ENCODE results near the gene KCNQ1OT1.

The KCNQ1OT1 gene

DNA sequence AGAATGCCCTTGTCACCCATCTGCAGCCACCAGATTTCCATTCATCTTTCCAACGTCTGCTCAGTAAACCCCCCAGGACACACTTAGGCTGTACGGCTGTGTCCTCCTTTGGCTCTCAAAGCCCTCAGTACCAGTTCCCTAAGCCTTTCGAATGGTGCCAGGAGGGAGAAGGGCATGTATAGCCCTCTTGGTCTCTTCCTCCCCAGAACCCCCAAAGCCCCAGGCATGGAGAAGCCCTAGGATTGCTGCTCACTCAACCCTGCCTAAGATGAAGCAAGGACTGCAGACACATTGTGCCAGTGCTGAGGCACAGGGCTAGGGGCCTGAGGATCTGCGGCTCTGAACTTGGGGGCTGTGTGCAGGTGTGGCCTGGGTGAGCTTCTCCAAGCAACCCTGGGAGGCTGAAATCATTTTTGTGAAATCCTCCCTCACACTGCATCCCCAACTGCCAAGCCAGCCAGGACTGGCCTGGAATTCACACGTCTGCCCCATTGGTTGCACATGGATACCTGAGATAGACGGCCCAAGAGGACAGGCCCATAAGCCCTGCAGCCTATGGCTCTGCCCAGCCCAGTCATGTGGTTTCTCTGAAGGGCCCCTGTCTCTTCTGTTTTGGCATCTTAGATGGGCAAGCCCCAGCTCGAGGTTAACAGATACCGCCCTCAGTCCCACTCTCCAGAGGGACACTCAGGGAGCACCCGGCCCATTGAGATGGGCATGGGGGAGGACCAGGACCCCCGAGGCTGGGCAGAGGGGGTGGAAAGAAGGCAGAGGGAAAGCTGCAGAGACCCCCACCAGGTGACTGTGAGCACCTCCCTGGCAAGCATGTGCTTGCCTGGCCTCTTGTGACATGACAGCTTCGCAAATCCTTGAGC is 34.0 kb downstream of the KCNQ1OT1 start:
- no peak for DNase-seq

DNA sequence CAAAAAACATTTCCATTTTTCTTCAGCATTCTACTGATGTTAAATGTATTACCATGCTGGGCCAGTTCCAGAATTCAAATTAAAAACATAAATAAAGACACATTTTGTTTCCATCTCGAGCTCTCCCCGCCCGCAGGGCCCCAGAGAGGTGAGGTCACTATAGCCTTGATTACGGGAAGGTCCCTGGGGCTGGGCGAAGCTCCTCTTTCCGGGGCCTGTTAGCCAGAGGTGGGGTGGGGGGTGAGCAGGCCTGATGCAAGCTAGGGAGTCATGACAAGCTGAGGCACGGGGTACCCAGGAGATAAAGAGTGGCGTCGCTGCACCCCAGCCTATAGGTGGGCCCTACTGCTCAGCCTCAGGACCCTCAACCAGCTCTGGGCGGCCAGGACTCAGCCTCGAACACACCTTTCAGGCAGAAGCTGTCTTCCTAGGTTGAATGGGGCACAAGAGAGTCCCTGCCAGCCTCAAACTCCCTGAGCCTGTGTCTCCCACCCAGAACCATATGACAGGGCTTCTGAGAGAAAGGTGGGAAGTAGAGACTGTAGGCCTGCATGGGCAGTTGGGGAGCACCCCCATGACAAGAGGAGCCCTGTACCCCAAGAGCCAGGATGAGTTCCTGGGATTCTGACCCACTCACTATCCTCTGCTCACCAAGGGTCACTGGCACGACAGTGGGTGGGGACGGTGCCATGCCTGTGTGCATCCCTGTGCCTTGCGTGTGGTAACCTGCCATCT is 34.8 kb downstream of the KCNQ1OT1 start:
- DNase-seq = no peak

DNA sequence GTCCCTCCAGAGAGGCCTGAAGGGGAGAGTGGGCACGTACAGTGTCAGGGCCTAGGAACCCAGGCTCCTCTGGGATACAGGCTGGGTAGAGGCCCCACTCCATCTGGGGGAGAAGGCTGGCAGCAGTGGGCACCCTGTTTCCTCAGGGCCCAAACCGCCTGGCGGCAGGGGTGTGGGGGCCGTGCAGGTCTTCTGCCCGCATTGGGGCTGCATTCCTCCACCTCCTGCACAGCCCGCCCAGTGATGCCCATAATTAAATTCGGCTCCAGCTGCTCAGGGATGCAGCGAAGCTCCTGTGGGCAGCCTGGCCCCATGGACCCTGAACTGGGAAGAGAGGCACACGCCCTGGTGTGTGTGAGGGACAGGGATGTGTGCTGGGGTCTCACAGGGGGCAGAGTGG is 35.4 kb downstream of the KCNQ1OT1 start:
- DNase-seq = no peak

DNA sequence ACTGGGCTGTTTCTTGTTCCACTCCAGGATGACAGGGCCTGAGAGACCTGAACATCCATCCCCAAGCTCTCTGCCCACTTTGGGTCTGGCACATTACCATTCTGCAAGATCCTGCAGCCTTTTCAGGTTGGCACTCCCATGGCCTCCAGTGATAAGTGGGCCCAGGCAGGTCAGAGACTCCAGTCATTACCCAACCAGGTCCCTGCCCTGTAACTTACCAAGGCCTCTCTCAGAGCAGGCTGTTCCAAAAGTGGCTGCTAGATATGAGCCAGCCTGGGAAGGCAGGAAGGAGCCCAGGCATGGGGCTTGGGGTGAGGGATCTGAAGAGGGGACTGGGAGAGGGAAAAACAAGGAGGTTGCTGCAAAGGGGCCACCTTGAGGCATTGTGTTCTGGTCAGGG is 35.9 kb downstream of the KCNQ1OT1 start:
- no peak for DNase-seq

DNA sequence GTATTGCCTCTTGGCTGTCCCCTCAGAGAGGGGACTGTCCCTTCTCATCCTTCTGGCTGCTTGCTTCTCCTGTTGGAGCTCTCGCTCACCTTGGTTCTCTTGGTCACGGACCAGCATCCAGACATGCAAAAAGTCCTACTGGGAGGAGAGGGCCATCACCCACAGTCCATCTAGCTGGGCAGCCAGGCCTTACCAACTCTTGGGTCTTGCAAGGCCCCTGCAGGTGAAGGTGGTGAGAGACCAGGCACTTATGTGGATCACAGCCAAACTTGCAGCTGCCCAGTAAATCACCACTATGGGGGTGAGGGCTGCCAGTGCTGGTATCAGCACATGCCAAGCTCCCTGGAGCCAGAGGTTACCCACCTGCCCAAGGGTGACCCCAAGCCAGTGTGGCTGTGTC is 36.3 kb downstream of the KCNQ1OT1 start:
- no peak for DNase-seq

DNA sequence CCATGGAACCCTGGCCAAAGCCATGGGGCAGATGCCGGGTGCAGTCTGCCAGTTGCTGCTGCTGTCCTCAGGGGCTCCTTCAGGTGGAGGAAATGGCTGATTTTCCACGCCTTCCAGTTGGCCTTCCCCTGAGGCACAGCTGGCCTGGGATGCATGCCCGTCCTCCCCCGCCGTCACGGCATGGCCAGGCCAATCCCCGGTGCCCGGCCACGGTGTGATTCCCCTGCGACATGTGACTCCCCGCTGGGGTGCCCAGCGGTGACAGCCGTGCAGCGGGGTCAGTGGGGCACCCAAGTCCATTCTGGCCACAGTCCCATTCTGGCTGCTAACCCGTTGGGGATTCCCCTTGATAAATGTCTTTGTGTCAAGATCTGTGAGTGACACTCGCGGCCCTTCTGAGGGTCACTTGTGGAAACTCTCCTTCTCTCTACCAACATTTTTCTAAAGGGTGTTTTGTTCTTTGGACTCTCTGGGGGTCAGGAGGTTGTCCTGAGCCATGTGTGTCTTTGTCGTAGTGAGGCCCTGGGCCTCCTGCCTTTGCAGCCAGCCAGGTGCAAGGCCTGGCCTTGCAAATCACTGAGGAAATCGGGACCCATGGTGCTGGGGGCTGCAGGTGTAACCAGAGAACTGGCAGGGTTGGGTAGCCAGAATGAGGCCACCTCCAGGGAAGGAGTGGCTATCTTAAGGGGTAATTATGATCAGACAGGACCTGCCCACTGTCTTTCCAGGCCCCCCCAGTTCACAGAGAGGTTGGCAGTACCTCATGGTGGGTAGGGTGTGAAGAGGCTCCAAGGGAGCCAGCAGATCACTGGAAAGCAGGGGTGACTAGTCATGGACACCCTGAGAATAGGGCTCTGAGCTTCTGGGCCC is 37.1 kb downstream of the KCNQ1OT1 start:
- DNase-seq = no peak

DNA sequence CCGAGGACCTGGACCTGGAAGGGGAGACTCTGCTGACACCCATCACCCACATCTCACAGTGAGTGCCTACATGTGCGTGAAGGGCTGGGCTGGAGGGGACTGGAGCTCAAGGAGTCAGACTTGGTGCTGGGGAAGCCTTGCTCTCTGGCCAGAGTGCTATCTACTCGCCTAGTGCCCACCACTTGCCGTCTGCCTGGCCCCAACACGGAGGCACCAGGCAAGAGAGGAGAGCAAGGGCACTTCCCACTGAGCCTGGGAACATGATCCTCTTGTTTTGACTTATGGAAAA is 37.8 kb downstream of the KCNQ1OT1 start:
- DNase-seq = no peak

DNA sequence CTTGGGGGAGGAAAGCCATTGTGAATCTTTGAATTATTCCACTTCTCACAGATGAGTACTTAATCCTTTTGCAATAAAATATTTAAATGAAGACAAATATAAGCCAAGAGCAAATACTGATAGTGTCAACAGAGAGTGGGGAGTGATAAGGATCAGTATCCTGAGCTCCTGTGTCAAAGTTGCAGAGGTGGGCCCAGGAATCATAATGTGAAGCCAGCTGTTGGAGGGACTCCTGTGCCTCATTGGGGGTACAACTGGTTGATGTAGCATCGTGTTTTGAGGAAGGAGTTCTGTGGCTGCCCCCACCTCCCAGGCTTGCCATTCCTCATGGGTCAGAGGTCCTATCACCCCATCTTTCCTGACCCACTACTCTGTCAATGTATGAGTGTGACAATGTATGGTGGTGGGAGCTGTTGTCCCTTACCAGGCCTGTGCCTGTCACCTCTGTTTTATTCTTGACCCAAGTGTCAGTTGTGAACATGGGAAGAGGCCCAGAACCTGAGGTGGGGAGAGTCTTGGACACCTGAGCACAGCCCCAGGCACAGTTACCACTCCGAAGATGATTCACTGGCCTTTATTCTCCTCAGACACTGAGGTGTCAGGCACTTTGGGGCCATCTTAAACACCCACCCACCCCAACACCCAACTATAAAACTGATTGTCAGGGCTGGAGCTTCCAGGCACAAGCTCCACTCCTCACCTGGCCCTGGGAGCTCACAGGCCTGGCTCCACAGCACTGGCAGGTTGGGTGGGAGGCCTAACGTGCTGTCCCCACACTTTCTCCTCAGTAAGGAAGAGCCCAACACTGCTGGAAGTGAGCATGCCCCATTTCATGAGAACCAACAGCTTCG is 38.4 kb downstream of the KCNQ1OT1 start:
- no peak for DNase-seq

DNA sequence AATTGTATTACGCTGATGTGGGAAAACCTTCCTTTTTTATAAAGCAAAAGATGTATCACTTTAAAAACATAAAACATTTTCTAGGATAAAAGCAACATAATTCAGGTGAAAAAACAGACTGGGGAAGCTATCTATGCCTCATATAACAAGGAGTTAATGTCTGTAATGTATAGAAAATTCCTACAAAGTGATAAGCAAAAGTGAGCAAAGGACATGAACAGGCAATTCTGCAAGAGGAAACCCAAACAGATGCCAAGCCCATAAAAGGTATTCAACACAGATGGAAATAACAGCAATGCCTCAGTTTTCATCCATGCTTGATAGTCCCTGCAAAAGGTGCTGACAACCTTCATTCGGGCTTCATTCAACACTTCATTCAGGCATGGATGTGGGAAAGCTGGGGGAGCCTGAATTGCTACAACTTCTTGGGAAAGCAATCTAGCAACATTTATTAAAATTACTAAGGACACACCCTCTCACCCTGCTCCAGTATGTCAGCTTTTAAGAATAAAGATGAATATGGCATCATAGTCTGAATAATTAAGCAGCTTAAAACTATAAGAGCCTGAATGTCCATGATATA is 39.3 kb downstream of the KCNQ1OT1 start:
- DNase-seq = no peak

DNA sequence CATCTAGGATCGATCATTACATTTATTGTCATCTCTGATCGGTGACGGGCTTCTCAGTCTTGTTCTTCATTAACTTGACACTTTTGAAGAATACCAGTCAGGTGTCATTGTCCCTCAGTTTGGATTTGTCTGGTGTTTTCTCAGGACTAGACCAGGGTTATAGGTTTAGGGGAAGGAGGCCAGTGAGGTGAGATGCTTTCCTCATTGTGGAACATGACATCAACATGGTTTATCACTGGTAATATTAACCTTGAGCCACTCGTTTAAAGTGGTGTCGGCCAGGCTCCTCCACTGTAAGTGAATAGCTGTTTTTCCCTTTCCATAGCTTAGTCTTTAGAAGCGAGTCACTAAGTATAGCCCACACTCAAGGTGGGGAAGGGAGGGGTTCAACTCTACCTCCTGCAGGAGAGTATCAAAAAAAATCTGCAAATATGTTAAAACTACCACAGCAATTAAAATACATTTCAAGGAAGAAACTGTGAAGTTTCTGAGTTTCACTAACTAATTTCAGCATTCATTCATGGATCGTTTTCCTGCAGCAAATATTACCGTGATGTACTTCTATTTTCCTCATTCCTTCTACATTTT is 42.0 kb downstream of the KCNQ1OT1 start:
- no peak for DNase-seq

DNA sequence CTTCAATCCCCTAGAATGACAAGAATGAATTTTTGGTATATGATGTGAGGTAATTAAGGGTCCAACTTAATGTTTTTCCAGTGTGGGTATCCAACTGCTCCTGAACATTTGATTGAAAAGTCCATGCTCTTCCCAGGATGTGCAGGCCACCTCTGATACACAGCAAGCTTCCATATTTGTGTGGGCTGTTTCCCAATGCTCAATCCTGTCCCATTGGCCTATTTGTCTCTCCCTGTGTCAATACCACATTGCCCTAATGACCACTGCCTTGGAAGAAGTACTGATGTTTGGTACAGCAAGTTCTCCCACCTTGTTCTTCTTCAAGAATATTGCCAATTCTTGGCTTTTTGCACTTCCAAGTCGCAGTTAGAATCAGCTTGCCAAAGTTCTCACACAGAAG is 42.9 kb downstream of the KCNQ1OT1 start:
- DNase-seq = no peak

DNA sequence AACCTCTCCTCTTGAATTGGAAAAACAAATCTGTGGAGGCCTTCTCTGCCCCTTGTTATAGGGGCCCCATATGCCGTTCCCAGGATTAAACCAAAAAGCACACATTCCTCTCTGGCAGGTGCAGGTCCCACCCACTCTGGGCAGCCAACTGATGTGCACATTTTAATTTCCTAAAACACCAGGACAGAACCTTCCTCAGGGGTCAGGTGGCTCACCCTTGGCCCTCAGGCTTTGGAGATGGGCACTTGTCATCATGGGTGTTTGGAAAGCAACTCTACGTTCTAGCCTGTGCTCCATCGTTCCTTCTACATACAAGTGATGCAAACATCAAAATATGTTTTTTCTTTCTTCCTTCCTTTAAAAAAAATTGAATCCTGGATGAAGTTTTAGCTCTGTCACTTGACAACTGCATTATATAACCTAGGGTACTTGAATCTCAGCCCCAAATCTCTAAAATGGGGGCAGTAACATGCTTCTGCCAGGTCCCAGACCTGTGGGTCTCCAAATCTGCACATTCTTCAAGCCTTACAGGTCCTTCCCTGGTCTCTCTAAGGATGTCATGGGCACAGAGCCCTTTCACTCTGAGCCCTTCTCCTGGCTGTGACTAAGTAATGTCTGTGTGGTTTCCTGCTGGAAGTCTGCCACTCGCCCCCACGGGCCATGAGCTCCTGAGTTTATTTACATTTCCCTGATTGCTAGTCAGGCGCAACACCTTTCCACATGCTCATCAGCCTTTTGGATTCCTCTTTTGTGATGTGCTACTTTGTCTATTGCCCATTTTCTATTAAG is 43.8 kb downstream of the KCNQ1OT1 start:
- DNase-seq = no peak

DNA sequence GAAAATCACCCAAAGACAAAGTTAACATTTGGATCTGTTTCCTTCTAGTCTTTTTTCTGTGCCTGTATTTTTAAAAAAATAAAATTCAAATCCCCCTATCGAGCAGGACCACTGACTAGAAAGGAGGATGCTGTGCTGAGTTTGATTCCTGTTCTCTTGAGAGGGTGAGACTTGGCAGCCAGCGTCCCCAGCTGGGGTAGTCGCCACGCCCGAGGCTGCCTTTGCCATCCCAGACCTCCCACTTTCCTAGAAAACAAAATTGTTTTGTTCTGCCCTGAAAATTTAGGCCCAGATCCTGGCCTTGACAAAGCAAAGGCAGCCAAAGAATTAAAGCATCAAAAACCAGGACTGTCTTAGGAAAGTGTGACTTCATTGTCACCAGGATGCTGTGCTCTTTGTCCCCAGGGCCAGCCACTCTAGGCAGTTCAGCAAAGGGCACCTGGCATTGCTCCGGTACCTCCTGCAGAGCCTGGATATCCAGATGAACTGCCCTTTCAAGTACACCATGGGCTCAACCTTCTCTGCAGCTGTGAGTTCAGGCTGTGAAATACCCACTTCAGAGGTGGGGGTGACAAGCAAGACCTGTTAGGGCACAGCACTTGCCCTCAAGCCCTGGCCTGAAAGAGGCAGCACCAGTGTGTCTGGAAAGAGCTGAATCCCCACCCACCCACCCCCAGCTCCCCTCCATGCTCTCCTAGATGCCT is 44.6 kb downstream of the KCNQ1OT1 start:
- no peak for DNase-seq

DNA sequence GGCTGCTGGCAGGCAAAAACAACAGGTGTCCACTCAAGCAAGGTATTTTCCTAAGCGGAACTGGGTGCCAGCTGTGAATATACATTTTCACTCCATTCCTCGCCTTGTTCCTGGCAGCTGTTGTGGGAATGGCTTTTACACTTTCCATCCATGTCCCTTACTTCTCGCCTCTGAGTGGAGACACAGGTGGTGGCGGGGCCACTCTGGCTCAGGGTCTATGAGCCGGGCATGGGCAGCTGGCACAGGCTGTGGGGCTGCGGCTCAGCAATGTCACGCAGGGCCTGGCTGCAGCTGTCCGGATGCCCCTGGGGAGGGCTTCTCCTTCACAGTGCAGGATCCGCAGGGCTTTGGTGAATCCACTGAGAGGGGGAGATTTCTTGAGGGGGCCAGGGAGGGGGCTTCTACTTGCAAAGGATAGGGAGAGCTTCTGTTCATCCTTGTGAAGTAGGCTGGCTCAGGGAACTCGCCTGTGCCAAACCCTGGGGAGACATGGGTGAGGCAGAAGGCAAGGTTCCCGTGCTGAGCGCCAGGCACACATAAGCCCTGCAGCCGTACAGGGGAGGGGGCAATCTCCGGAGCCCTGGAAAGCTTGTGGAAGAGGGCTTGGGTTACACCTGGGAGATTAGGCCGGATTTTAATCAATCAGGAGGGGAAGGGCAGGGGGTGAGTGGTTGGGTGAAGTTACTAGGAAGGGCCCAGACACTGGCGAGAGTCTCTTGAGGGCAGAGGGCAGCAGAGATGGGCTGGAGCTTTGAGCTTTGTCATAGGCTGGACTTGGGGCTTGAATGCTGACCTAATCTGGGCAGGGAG is 45.7 kb downstream of the KCNQ1OT1 start:
- peak; percentile 53 for DNase-seq

DNA sequence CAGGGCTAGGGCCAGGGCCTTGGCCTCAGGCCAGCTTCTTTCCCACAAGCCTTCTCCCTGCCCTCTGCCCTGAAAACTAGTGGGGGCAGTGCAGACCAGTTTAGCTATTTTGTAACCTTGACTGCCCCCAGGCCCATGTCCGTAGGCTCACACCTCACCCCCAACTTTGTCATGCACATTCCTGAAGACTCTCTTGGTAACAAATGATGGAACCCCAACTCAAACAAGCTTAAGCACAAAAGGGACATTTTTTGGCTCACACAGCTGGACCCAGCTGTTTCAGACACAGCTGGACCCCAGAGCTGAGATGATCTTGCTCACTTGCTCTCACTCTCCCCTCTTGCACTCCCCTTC is 46.6 kb downstream of the KCNQ1OT1 start:
- DNase-seq = no peak

DNA sequence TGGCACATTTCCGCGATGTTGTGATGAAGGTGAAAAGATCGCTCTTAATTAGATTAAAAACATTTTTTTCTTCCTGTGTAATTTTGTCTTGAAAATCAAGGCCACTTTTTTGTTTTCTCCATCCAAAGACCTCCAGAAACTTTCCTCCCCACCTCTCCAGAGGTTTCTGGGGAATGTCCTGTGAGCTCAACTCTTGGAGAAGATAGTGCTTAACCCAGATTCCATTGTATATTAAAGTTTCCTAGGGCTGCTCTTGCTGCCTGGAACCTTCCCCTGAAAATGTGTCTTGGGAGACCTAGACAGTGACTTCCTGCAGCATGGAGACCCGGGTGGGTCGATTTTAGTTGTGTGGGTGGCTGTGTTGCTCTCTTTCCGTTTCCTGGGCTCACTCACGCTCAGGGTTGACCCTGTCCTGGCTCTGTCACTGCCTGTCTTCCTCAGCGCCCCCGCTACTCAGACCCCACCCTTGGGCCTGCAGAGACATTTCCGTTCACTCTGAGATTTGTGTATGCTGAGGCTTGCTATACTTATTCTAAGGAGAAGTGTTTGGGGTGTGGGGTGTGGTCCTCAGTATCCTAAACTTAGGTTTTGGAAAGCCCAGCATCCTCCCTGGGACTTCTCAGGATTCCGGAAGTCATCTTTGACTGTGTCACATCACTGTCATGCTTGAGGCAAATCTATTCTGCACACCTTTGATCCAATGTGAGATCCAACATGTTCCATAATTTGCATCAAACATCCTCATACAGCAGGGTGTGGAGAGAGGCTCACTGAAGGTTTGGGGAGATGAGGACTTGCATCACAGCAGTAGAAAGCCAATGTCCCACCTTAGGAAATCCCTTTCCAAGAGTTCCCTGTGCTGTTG is 47.2 kb downstream of the KCNQ1OT1 start:
- no peak for DNase-seq

DNA sequence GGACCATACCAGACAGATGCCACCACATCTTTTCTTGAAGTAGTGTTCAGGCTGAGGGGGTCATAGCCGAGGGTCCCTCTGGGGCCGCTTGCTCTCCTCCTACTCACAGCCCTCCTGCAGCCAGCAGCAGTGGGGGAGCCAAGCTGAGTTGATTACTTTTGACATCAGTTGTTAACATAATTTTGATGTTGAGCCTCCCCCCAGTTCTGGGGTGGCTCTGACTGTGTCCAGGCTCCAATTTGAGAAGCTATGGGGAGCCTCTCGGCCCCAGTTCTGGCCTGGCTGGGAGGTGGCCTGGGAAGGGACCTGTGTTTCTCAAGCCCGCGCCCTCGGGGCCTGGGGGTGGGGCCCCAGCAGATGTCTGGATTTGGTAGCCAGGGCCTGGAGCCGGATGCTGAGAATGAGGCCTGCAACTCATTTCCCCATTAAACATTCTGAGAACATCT is 47.9 kb downstream of the KCNQ1OT1 start:
- no peak for DNase-seq

DNA sequence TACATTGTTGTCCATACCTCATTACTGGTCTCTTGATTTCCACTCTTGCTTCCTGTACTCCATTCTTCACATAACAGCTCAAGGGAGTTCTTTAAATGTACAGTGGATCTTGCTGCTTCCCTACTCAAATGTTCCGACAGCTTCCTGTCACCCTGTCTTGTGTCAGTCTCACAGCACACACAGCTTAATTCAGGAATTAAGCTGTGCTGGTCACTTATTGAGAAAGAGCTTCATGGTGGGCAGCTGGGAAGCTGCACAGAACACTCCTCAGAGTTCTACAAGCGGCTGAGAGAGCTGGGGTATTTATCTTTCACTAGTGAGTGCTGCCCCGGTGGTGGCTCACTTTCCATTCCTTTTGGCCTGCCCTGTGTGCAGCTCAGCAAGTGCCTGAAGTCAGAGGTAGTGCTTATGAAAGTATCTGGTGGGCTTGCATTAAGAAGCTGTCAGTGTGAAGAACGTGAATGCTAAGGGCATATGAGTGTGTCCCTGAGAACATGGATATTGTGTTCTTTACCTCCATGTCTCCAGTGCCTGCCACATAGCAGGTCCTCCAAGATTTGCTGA is 48.7 kb downstream of the KCNQ1OT1 start:
- DNase-seq = no peak

All from NCI-H1092 (cell line).